ENCODE results near the gene SEC14L1. TPM values are rescaled to one million over a fixed set of nuclear protein-coding genes. Genes with fewer than 3 reads are reported as not detected.

The SEC14L1 gene
- total RNA-seq, 1 donor from 2014 or later, result 79.6 TPM

DNA sequence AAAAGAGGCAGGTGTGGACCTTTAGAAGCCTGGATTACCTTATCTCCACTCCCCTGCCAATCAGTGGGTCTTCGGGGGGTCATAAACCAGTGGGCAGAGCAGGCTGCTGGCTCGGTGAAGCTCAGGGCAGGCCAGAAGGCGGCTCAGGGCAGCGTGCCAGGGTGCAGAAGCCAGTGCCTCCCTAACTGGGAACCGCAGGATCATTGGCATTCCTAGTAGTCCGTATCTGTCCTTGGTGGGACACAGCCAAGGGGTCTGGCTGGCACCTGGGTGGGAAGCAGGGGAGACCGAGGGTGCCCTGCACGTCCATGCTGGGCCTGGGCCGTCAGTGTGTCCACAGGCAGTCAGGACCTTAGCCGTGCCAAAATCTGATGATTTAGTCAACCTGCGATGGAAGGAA, 76.8 kb downstream of the SEC14L1 start:
- no peaks in the 10 kb centered on the region for H3K27me3 Mint-ChIP-seq
- TF ChIP-seq, protein P1, sequence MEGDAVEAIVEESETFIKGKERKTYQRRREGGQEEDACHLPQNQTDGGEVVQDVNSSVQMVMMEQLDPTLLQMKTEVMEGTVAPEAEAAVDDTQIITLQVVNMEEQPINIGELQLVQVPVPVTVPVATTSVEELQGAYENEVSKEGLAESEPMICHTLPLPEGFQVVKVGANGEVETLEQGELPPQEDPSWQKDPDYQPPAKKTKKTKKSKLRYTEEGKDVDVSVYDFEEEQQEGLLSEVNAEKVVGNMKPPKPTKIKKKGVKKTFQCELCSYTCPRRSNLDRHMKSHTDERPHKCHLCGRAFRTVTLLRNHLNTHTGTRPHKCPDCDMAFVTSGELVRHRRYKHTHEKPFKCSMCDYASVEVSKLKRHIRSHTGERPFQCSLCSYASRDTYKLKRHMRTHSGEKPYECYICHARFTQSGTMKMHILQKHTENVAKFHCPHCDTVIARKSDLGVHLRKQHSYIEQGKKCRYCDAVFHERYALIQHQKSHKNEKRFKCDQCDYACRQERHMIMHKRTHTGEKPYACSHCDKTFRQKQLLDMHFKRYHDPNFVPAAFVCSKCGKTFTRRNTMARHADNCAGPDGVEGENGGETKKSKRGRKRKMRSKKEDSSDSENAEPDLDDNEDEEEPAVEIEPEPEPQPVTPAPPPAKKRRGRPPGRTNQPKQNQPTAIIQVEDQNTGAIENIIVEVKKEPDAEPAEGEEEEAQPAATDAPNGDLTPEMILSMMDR (IDR thresholded peaks at IDR 0.05), result no peak
- H3K27ac Mint-ChIP-seq, result no peak overlapping the region
- peaks cover 59% of the 10 kb centered on the region for H3K36me3 Mint-ChIP-seq (ENCODE audit: low read depth)
- DNase-seq (no peak), ATAC-seq (ENCODE audit: low read depth) (no peak)
- ChIA-PET CTCF (no interaction called here), POLR2A (no interaction called here)
- peaks cover 21% of the 10 kb centered on the region for H3K4me1 Mint-ChIP-seq
- H3K9me3 Mint-ChIP-seq, result no peaks in the 10 kb centered on the region
- H3K4me3 Mint-ChIP-seq, result no peak overlapping the region
- intact Hi-C loops (cut with micrococcal nuclease), result no loop called here

DNA sequence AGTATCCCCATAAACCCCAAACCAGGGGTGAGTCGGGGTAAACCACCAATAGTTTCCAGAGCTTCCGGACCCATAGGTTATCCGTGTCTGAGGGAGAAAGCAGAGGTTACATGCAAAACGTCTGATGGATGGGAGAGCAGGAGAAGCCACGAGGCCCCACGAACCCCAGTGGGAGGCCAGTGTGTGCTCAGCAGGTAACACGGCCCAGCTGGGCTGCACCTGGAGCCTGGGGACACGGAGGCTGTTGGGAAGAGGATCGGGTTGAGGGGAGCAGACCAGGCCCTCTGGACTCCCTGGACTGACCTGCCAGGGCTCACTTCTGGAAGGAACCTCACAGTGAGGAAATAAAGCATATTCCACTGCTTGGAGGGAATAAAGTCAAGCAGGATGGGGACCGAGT, 78.1 kb downstream of the SEC14L1 start:
- no peak for ATAC-seq (ENCODE audit: low read depth)
- Mint-ChIP-seq H3K9me3 (no peaks in the 10 kb centered on the region), H3K4me3 (no peak overlapping the region), H3K4me1 (peaks cover 11% of the 10 kb centered on the region), H3K36me3 (ENCODE audit: low read depth) (peaks cover 47% of the 10 kb centered on the region), H3K27ac (no peak overlapping the region), H3K27me3 (no peaks in the 10 kb centered on the region)
- CTCF ChIA-PET, result no interaction called here
- TF ChIP-seq, protein P1 (IDR thresholded peaks at IDR 0.05), result no peak
- POLR2A ChIA-PET, result no interaction called here
- no peak for DNase-seq
- intact Hi-C loops (cut with micrococcal nuclease), result no loop called here

DNA sequence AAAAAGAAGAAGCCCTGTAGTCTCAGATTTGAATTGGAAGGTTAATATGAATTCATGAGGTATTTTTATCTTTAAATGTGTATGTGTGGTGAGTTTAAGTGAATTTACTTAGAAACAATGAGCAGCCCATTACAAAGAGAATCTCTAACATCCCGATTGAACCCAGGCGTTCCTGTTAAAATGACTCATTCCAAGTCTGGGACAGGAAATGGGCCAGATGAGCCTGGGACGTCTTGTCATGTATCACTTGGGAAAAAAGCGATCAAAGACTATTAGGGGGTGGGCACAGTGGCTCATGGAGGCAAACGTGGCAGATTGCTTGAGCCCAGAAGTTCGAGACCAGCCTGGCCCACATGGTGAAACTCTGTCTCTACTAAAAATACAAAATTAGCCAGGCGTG, 81.6 kb downstream of the SEC14L1 start:
- ChIA-PET CTCF (no interaction called here), POLR2A (interaction anchor here (1.2 kb wide), 1 partner anchor 115 kb away, joined by 6 read pairs; no protein-coding TSS in a partner anchor)
- TF ChIP-seq, protein P1 (IDR thresholded peaks at IDR 0.05), result no peak
- intact Hi-C loops (cut with micrococcal nuclease), result no loop called here
- Mint-ChIP-seq H3K9me3 (peaks cover 6% of the 10 kb centered on the region), H3K36me3 (ENCODE audit: low read depth) (peaks cover 20% of the 10 kb centered on the region), H3K4me1 (no peaks in the 10 kb centered on the region), H3K27me3 (no peaks in the 10 kb centered on the region), H3K27ac (no peak overlapping the region), H3K4me3 (no peak overlapping the region)
- DNase-seq, result no peak
- ATAC-seq (ENCODE audit: low read depth), result no peak

DNA sequence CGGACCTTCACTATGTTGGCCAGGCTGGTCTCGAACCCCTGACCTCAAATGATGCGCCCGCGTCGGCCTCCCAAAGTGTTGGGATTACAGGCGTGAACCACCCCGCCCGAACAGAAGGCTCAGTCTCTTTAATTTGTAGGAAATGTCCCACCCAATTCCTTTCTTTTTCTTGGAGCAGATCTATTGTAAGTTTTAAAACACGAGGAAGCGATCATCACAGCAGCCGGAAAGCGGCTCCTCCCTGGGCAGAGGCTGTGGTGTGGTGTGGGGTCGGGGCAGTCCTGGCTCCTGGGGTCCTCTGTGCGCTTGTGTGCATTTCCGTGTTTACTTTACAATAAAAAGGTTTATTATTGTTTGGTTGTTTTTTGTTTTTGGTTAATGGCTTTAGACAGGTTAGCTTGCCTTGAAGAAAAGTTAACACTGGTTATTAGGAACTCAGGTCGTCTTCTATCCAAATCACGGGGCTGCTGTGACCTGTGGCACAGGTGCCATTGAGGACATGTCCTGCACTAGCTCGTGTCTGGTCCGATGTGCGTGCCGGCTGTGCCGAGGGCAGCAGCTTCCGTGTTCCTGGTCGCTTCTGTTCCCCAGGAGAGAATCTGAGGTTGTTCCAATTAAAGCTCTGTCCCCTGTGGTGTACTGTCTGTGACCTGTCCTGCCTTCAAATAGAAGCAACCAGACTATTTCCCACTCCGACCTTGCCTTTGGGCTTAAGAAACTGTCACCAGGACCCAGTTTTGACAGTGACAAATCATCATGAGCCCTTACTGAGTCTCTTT, 83.1 kb downstream of the SEC14L1 start:
- H3K27me3 Mint-ChIP-seq, result no peaks in the 10 kb centered on the region
- H3K4me3 Mint-ChIP-seq, result no peak overlapping the region
- H3K27ac Mint-ChIP-seq, result no peak overlapping the region
- H3K9me3 Mint-ChIP-seq, result peaks cover 6% of the 10 kb centered on the region
- ChIA-PET POLR2A (no interaction called here), CTCF (no interaction called here)
- TF ChIP-seq, protein P1 (IDR thresholded peaks at IDR 0.05), result no peak
- no peak for DNase-seq
- no peaks in the 10 kb centered on the region for H3K4me1 Mint-ChIP-seq
- intact Hi-C loops (cut with micrococcal nuclease), result no loop called here
- H3K36me3 Mint-ChIP-seq (ENCODE audit: low read depth), result peaks cover 7% of the 10 kb centered on the region
- ATAC-seq (ENCODE audit: low read depth), result no peak

DNA sequence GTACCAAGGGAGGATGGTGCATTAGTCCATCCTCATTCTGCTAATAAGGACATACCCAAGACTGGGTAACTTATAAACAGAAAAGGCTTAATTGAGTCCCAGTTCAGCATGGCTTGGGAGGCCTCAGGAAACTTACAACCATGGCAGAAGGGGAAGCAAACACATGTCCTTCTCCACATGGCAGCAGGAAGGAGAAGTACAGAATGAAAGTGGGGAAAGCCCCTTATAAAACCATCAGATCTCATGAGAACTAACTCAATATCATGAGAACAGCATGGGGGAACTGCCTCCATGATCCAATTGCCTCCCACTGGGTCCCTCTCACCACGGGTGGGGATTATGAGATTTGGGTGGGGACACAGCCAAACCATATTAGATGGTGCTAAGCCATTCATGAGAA, 84.5 kb downstream of the SEC14L1 start:
- no peak for DNase-seq
- Mint-ChIP-seq H3K27me3 (no peaks in the 10 kb centered on the region), H3K27ac (no peak overlapping the region), H3K4me3 (no peak overlapping the region), H3K9me3 (peaks cover 6% of the 10 kb centered on the region), H3K4me1 (no peaks in the 10 kb centered on the region), H3K36me3 (ENCODE audit: low read depth) (peaks cover 3% of the 10 kb centered on the region)
- TF ChIP-seq, protein P1 (IDR thresholded peaks at IDR 0.05), result no peak
- ChIA-PET POLR2A (interaction anchor here (0.6 kb wide), 1 partner anchor 10 kb away, joined by 7 read pairs; no protein-coding TSS in a partner anchor), CTCF (no interaction called here)
- no peak for ATAC-seq (ENCODE audit: low read depth)
- intact Hi-C loops (cut with micrococcal nuclease), result no loop called here
